ENCODE data around the gene JARID2. TPM values are rescaled to one million over a fixed set of nuclear protein-coding genes. Genes with fewer than 3 reads are reported as not detected.

Gene JARID2
- total and polyA plus RNA-seq, 2 of the 13 experiments (the other 11 are each of a cell fraction or from before 2014, with no cell fraction given) = 7.5 to 10.3 TPM

DNA sequence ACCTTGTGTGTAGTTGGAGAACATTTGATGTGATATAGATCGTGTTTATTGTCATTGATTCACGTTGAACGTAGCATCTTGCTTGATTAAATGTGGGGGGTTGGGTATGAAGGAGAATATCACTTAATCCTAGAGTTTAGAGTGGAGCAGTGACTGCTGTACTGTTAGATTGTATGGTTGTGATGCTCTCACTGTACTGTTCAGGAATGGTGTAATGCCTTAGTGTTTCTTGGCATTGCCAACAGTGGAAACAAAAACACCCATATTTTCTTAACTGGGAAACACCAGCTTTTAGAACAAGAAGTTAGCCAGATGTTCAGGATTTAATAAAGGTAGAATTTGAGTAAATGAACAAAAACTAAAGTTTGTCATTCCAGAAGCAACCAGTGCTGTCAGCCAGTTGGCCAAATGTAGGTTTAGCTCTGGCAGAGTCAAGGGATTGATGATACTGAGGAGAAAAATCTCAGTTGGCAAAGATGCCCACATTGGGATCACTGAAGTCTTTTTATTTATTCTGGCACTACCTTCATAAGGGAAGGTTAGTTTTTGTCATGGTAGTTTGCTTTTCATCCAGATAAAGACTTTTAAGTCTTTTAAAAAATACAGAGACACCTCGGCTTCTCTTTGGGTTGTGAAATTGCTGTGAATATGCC is 129.9 kb downstream of the JARID2 start (continued):
- TF ChIP-seq, protein P1, sequence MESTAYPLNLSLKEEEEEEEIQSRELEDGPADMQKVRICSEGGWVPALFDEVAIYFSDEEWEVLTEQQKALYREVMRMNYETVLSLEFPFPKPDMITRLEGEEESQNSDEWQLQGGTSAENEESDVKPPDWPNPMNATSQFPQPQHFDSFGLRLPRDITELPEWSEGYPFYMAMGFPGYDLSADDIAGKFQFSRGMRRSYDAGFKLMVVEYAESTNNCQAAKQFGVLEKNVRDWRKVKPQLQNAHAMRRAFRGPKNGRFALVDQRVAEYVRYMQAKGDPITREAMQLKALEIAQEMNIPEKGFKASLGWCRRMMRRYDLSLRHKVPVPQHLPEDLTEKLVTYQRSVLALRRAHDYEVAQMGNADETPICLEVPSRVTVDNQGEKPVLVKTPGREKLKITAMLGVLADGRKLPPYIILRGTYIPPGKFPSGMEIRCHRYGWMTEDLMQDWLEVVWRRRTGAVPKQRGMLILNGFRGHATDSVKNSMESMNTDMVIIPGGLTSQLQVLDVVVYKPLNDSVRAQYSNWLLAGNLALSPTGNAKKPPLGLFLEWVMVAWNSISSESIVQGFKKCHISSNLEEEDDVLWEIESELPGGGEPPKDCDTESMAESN (CRISPR knock-in tag; conservative IDR thresholded peaks at IDR 0.05) = no peak

DNA sequence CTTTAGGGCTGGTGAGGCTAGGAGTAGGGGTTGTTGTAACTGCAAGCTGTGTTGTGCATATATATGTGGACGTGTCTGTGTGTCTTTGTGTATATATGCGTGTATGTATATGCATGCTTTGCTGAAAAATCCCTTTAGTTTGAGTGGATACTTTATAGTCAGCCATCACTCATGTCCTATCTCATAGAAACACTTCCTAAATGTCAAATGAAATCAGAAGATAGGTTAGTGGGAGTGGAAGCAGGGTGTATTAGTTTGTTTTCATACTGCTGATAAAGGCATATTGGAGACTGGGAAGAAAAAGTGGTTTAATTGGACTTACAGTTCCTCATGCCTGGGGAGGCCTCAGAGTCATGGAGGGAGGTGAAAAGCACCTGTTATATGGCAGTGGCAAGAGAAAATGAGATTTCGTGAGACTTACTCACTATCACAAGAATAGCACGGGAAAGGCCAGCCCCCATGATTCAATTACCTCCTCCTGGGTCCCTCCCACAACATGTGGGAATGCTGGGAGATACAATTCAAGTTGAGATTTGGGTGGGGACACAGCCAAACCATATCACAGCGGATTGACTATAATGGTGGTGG is 131.1 kb downstream of the JARID2 start:
- H4K20me1 ChIP-seq (ENCODE audit: insufficient read depth, low read length) = no peaks in the 10 kb centered on the region; the same call in 1 of the 2 replicates
- H3K4me1 ChIP-seq (ENCODE audit: insufficient read depth, low read length) = no peaks in the 10 kb centered on the region
- peaks cover 7% of the 10 kb centered on the region for H3K79me2 ChIP-seq (ENCODE audit: insufficient read depth, low read length)
- no peak for TF ChIP-seq ZNF562 (CRISPR knock-in tag; IDR thresholded peaks at IDR 0.05; ENCODE audit: borderline replicate concordance)
- TF ChIP-seq ZNF317 (CRISPR knock-in tag; IDR thresholded peaks at IDR 0.05) = no peak
- TF ChIP-seq TBX2 (CRISPR knock-in tag; IDR thresholded peaks at IDR 0.05; ENCODE audit: borderline replicate concordance) = no peak
- no peak for TF ChIP-seq FOSL2 (CRISPR knock-in tag; IDR thresholded peaks at IDR 0.05)
- TF ChIP-seq, protein P2, sequence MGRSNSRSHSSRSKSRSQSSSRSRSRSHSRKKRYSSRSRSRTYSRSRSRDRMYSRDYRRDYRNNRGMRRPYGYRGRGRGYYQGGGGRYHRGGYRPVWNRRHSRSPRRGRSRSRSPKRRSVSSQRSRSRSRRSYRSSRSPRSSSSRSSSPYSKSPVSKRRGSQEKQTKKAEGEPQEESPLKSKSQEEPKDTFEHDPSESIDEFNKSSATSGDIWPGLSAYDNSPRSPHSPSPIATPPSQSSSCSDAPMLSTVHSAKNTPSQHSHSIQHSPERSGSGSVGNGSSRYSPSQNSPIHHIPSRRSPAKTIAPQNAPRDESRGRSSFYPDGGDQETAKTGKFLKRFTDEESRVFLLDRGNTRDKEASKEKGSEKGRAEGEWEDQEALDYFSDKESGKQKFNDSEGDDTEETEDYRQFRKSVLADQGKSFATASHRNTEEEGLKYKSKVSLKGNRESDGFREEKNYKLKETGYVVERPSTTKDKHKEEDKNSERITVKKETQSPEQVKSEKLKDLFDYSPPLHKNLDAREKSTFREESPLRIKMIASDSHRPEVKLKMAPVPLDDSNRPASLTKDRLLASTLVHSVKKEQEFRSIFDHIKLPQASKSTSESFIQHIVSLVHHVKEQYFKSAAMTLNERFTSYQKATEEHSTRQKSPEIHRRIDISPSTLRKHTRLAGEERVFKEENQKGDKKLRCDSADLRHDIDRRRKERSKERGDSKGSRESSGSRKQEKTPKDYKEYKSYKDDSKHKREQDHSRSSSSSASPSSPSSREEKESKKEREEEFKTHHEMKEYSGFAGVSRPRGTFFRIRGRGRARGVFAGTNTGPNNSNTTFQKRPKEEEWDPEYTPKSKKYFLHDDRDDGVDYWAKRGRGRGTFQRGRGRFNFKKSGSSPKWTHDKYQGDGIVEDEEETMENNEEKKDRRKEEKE (IDR thresholded peaks at IDR 0.05) = no peak
- no peak for TF ChIP-seq NR2F6 (IDR thresholded peaks at IDR 0.05)
- no peak for TF ChIP-seq NR2F6 (CRISPR knock-in tag; IDR thresholded peaks at IDR 0.05)
- TF ChIP-seq, protein P3, sequence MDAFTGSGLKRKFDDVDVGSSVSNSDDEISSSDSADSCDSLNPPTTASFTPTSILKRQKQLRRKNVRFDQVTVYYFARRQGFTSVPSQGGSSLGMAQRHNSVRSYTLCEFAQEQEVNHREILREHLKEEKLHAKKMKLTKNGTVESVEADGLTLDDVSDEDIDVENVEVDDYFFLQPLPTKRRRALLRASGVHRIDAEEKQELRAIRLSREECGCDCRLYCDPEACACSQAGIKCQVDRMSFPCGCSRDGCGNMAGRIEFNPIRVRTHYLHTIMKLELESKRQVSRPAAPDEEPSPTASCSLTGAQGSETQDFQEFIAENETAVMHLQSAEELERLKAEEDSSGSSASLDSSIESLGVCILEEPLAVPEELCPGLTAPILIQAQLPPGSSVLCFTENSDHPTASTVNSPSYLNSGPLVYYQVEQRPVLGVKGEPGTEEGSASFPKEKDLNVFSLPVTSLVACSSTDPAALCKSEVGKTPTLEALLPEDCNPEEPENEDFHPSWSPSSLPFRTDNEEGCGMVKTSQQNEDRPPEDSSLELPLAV (CRISPR knock-in tag; conservative IDR thresholded peaks at IDR 0.05; ENCODE audit: low read depth) = no peak
- no peak for TF ChIP-seq TBX3 (IDR thresholded peaks at IDR 0.05; ENCODE audit: borderline replicate concordance)
- no peak for TF ChIP-seq YY1 (IDR thresholded peaks at IDR 0.05; ENCODE audit: insufficient read depth, insufficient replicate concordance, low read depth, low read length)
- H3K9ac ChIP-seq (ENCODE audit: insufficient read depth, low read depth, low read length) = no peak overlapping the region
- DNase-seq (ENCODE audit: low spot score) (no peak), FAIRE-seq (no peak), ATAC-seq (no peak)
- no peak overlapping the region for H3K4me3 ChIP-seq (replicated peaks in 1 of 3; ENCODE audit: insufficient read depth in 1 of 3, low read depth in 2 of 3, low read length in 3 of 3)
- no peaks in the 10 kb centered on the region for H3K9me3 ChIP-seq (ENCODE audit: low read length)
- 0 out of 5 replicates have a peak, but pooled peaks cover 0 to 2% of the 10 kb centered on the region in 2 experiments for H3K36me3 ChIP-seq (replicated peaks in 1 of 2; ENCODE audit: control insufficient read depth in 1 of 2, insufficient read depth in 2 of 2, low read length in 2 of 2)
- no peak overlapping the region for H2AFZ ChIP-seq (ENCODE audit: low read length)
- no peak overlapping the region for H3K4me2 ChIP-seq (ENCODE audit: low read depth, low read length)
- intact Hi-C loops (cut with micrococcal nuclease; ENCODE audit: unreplicated experiment) (no loop called here), in situ Hi-C loops (cut with HindIII; ENCODE audit: extremely low pct_ligation_motif_present, low pct_unique_long_range_greater_than_20kb) (no loop called here)
- ChIA-PET CTCF (ENCODE audit: low intra/inter-chr PET ratio, low total read pairs) (no interaction called here), POLR2A (no interaction called here)
- WGBS (ENCODE audit: low lambda C conversion rate) = 96% methylated on average over 5 of the region's 5 CpGs
- H3K27ac ChIP-seq (ENCODE audit: extremely low read length, insufficient read depth, low read length) = no peak overlapping the region
- no peaks in the 10 kb centered on the region for H3K27me3 ChIP-seq (ENCODE audit: control insufficient read depth in 1 of 2, insufficient read depth in 2 of 2, low read length in 2 of 2)
- no TSS peak for BruUV-seq (replicated peaks)

Data from HepG2 (cell line).